MM.1S (cell line): ENCODE data around the gene PUM1.

Experiments
- DNase-seq: peaks from one replicate; pipeline ENCODE4 v3.0.0-alpha.2; 2015
- H2AFZ ChIP-seq: fragments of 300-600 bp; sonication (generic); 2 replicates; pipeline ENCODE4 v1.6.0; 2016; ENCODE audit warnings: antibody characterized with exemption, low read length
- H3F3A ChIP-seq: fragments of 300-600 bp; sonication (generic); 2 replicates; pipeline ENCODE4 v1.6.1; 2016; ENCODE audit warnings: mild to moderate bottlenecking, antibody characterized with exemption, low read length, moderate library complexity, mixed read lengths; ENCODE audit not compliant: insufficient read depth
- H3K27ac ChIP-seq: fragments of 300-600 bp; sonication (generic); 2 replicates; pipeline ENCODE4 v1.5.1; 2016; ENCODE audit warnings: mild to moderate bottlenecking, low read length
- H3K27me3 ChIP-seq: fragments of 300-600 bp; sonication (generic); replicated peaks from 2 replicates; pipeline ENCODE4 v1.6.0; 2016; ENCODE audit warnings: low read length; ENCODE audit not compliant: insufficient read depth
- H3K36me3 ChIP-seq: fragments of 300-600 bp; sonication (generic); replicated peaks from 2 replicates; pipeline ENCODE4 v1.6.1; 2016; ENCODE audit warnings: mild to moderate bottlenecking, low read length, mixed read lengths; ENCODE audit not compliant: insufficient read depth
- H3K4me1 ChIP-seq: fragments of 300-600 bp; sonication (generic); 2 replicates; pipeline ENCODE4 v1.6.1; 2016; ENCODE audit warnings: low read length, mixed read lengths
- H3K4me2 ChIP-seq: fragments of 300-600 bp; sonication (generic); 2 replicates; pipeline ENCODE4 v1.6.0; 2016; ENCODE audit warnings: low read depth, low read length
- H3K4me3 ChIP-seq: fragments of 300-600 bp; sonication (generic); 2 replicates; pipeline ENCODE4 v1.5.1; 2016; ENCODE audit warnings: low read length, mixed read lengths
- H3K79me2 ChIP-seq: fragments of 300-600 bp; sonication (generic); 2 replicates; pipeline ENCODE4 v1.6.1; 2016; ENCODE audit warnings: mixed run types, low read length, mixed read lengths
- H3K9ac ChIP-seq: fragments of 300-600 bp; sonication (generic); 2 replicates; pipeline ENCODE4 v1.6.1; 2016; ENCODE audit warnings: low read length, mixed read lengths
- H3K9me2 ChIP-seq: fragments of 300-600 bp; sonication (generic); replicated peaks from 2 replicates; pipeline ENCODE4 v1.6.1; 2016; ENCODE audit warnings: mild to moderate bottlenecking, low read length, mixed read lengths; ENCODE audit not compliant: insufficient read depth
- H3K9me3 ChIP-seq: fragments of 300-600 bp; sonication (generic); replicated peaks from 2 replicates; pipeline ENCODE4 v1.6.1; 2016; ENCODE audit warnings: mild to moderate bottlenecking, low read length, mixed read lengths; ENCODE audit not compliant: insufficient read depth
- H4K20me1 ChIP-seq: fragments of 300-600 bp; sonication (generic); 2 replicates; pipeline ENCODE4 v1.6.1; 2016; ENCODE audit warnings: mild to moderate bottlenecking, low read length, moderate library complexity, mixed read lengths; ENCODE audit not compliant: insufficient read depth
- EZH2 ChIP-seq: fragments of 300-600 bp; sonication (generic); optimal IDR thresholded peaks from 2 replicates; pipeline ENCODE3; 2017; ENCODE audit warnings: low read depth, mild to moderate bottlenecking, antibody characterized with exemption, low read length, mixed read lengths
- EZH2phosphoT487 ChIP-seq: fragments of 300-600 bp; sonication (generic); IDR thresholded peaks from 2 replicates; pipeline ENCODE4 v1.6.1; 2018; ENCODE audit warnings: antibody characterized with exemption, low read length
- TF ChIP-seq, protein P1 (sequence below): fragments of 300-600 bp; sonication (generic); IDR thresholded peaks from 2 replicates; pipeline ENCODE4 v1.5.1; 2016; ENCODE audit warnings: antibody characterized with exemption, low read length, mixed read lengths

The PUM1 gene

DNA sequence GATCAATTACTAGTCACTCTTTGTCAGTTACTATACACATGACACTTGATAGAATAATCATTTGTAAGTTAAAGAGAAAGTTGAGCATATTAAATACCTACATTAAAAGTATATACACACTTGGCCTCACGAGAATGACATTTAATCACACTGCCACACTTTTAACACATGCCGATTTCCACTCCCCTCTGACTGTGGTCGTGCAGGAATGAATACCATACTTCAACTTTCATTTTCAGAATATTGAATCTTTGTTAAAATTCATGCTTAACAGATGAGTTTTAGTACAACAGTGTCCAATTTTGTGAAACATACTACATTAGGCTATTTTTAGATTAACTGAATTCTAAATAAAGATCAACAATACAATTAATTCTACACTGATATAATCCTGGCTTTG lies 78.8 kb downstream of the PUM1 start:
- no peaks in the 10 kb centered on the region for H3K9me3 ChIP-seq
- H3K4me1 ChIP-seq = no peaks in the 10 kb centered on the region
- no peaks in the 10 kb centered on the region for H3K9me2 ChIP-seq
- H3F3A ChIP-seq = no peaks in the 10 kb centered on the region; the same call in 1 of the 2 replicates
- H3K27me3 ChIP-seq = no peaks in the 10 kb centered on the region
- no peak overlapping the region for H3K9ac ChIP-seq
- no peak overlapping the region for H3K4me3 ChIP-seq
- peaks cover 97% of the 10 kb centered on the region for H3K79me2 ChIP-seq
- 0 out of 2 replicates have a peak, but pooled peaks cover 9% of the 10 kb centered on the region for H3K36me3 ChIP-seq
- TF ChIP-seq, protein P1, sequence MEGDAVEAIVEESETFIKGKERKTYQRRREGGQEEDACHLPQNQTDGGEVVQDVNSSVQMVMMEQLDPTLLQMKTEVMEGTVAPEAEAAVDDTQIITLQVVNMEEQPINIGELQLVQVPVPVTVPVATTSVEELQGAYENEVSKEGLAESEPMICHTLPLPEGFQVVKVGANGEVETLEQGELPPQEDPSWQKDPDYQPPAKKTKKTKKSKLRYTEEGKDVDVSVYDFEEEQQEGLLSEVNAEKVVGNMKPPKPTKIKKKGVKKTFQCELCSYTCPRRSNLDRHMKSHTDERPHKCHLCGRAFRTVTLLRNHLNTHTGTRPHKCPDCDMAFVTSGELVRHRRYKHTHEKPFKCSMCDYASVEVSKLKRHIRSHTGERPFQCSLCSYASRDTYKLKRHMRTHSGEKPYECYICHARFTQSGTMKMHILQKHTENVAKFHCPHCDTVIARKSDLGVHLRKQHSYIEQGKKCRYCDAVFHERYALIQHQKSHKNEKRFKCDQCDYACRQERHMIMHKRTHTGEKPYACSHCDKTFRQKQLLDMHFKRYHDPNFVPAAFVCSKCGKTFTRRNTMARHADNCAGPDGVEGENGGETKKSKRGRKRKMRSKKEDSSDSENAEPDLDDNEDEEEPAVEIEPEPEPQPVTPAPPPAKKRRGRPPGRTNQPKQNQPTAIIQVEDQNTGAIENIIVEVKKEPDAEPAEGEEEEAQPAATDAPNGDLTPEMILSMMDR = no peak
- TF ChIP-seq EZH2phosphoT487 = no peak
- no peak for TF ChIP-seq EZH2
- no peak overlapping the region for H3K4me2 ChIP-seq
- no peak overlapping the region for H3K27ac ChIP-seq
- H2AFZ ChIP-seq = no peak overlapping the region
- DNase-seq = no peak
- H4K20me1 ChIP-seq = peaks cover 4% of the 10 kb centered on the region; the same call in 1 of the 2 replicates

DNA sequence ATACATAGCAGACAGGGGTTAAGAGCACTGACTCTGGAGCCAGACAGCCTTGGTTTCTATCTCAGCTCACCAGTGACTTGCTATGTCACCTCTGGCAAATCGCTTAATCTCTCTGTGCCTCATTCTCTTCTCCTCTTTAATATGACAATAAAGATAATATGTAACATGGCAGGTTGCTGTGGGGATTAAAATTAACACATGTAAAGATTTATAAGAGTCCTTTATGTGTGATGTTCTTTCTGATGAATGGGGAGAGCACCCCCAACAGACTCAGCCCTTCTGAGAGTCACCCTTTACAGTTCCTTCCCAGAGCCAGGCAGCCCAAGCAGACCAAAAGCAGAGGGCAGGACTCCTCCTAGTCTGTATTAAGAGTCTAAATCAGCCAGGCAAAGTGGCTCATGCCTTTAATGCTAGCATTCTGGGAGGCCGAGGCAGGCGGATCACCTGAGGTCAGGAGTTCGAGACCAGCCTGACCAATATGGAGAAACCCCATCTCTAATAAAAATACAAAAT lies 80.5 kb downstream of the PUM1 start:
- Histone ChIP-seq H2AFZ (no peak overlapping the region), H4K20me1 (peaks cover 4% of the 10 kb centered on the region; the same call in 1 of the 2 replicates), H3K27ac (no peak overlapping the region), H3K9me2 (no peaks in the 10 kb centered on the region), H3K4me3 (no peak overlapping the region), H3K36me3 (peaks cover 6% of the 10 kb centered on the region; the same call in 1 of the 2 replicates), H3K27me3 (no peaks in the 10 kb centered on the region), H3K4me1 (no peaks in the 10 kb centered on the region), H3K79me2 (peaks cover 91% of the 10 kb centered on the region), H3K9me3 (no peaks in the 10 kb centered on the region), H3F3A (no peaks in the 10 kb centered on the region; the same call in 1 of the 2 replicates), H3K4me2 (no peak overlapping the region), H3K9ac (no peak overlapping the region)
- no peak for DNase-seq
- TF ChIP-seq, protein P1 = no peak
- no peak for TF ChIP-seq EZH2phosphoT487
- no peak for TF ChIP-seq EZH2

DNA sequence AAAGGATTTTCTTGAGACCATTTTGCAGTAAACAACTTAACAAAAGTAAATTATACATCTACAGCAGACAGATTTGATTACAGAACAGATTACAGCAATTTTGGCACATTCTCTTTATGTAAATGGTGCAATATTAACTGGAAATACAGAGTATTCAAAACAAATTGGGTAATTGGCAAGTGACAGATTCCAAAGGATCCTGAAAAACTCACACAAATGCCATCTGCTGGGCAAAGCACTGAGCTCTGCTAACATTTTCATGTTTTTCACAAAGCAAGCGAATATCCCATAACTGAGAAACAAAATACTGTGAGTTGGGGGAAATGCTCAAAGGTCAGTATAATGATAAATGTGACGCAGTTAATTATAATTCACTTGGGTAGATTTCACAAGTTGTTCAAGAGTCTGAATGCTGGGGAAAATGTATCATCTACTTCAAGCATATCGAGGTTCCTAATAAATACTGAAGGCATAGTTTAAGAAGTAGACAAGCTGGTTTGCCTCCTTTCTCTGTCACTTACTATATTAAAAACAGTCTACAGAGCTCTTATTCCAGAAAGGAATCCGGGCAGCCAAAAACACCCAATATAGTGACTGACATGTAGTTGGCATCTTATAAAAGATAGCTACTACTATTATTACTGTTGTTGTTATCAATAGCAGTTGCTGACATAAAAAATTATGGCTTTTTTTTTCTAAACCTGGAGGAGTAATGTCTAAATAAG lies 81.2 kb downstream of the PUM1 start:
- TF ChIP-seq EZH2 = no peak
- TF ChIP-seq, protein P1 = no peak
- no peak for TF ChIP-seq EZH2phosphoT487
- no peak overlapping the region for H2AFZ ChIP-seq
- H3K9ac ChIP-seq = no peak overlapping the region
- no peaks in the 10 kb centered on the region for H3K4me1 ChIP-seq
- H3F3A ChIP-seq = no peaks in the 10 kb centered on the region; the same call in 1 of the 2 replicates
- no peak for DNase-seq
- no peaks in the 10 kb centered on the region for H3K9me3 ChIP-seq
- H3K9me2 ChIP-seq = no peaks in the 10 kb centered on the region
- H4K20me1 ChIP-seq = peaks cover 4% of the 10 kb centered on the region; the same call in 1 of the 2 replicates
- H3K4me2 ChIP-seq = no peak overlapping the region
- H3K27me3 ChIP-seq = no peaks in the 10 kb centered on the region
- H3K79me2 ChIP-seq = peaks cover 91% of the 10 kb centered on the region
- no peak overlapping the region for H3K27ac ChIP-seq
- H3K4me3 ChIP-seq = no peak overlapping the region
- H3K36me3 ChIP-seq = peaks cover 10% of the 10 kb centered on the region; the same call in 1 of the 2 replicates
